HEK293 (cell line): ENCODE results near the gene CEBPB.

Experiments used
- CTCF ChIA-PET: fragments of 350-600 bp; formaldehyde crosslinking; extraction: SDS; loops from one replicate; lab custom pipeline; 2021; ENCODE audit warnings: antibody characterized with exemption; lab: Yijun Ruan, JAX
- POLR2A ChIA-PET: fragments of 300-600 bp; formaldehyde crosslinking; extraction: SDS; loops from one replicate; lab custom pipeline; 2020; ENCODE audit warnings: antibody characterized with exemption, inconsistent platforms; lab: Yijun Ruan, JAX
- H3K27ac ChIP-seq: fragments of 200-500 bp; sonication (Bioruptor generic); 2 replicates; pipeline ENCODE4 v1.5.1; 2014; ENCODE audit warnings: low read depth, low read length, control low read depth, inconsistent platforms; ENCODE audit errors: extremely low read depth
- H3K36me3 ChIP-seq, 2 experiments: fragments of 200-500 bp in 1 of 2; sonication (Bioruptor generic) in 1 of 2; 1 replicate in 1 of 2; 2 replicates in 1 of 2; pipeline ENCODE4 v1.5.1; 2014 to 2017; ENCODE audit warnings: inconsistent platforms in 2 of 2, low read length in 2 of 2; ENCODE audit not compliant: control insufficient read depth in 2 of 2, insufficient read depth in 1 of 2
- H3K4me1 ChIP-seq: fragments of 200-500 bp; sonication (Bioruptor generic); 2 replicates; pipeline ENCODE4 v1.5.1; 2014; ENCODE audit warnings: mild to moderate bottlenecking, low read length, inconsistent platforms; ENCODE audit not compliant: control insufficient read depth, insufficient read depth
- H3K4me3 ChIP-seq: 2 replicates; pipeline ENCODE4 v1.5.1; 2011; ENCODE audit warnings: low read depth, mild to moderate bottlenecking, control low read depth, low read length, moderate library complexity
- H3K9me3 ChIP-seq: fragments of 200-500 bp; sonication (Bioruptor generic); 2 replicates; pipeline ENCODE4 v1.5.1; 2014; ENCODE audit warnings: low read depth, low read length, inconsistent platforms; ENCODE audit not compliant: control insufficient read depth, insufficient read depth
- KLF8 ChIP-seq: fragments of 450-650 bp; formaldehyde crosslinking; IDR thresholded peaks from 2 replicates; pipeline ENCODE4 v1.5.1; 2016; ENCODE audit warnings: missing biosample characterization, missing genetic modification characterization
- SALL2 ChIP-seq: fragments of 450-650 bp; formaldehyde crosslinking; IDR thresholded peaks from 2 replicates; pipeline ENCODE4 v1.5.0; 2017; ENCODE audit warnings: missing biosample characterization, mild to moderate bottlenecking, missing genetic modification characterization, borderline replicate concordance
- SETDB1 ChIP-seq: IDR thresholded peaks from one replicate; pipeline ENCODE4 v1.6.1; 2017; ENCODE audit warnings: mild to moderate bottlenecking, low read length, moderate library complexity, mixed read lengths; ENCODE audit not compliant: insufficient read length
- ZBTB17 ChIP-seq: fragments of 450-650 bp; formaldehyde crosslinking; IDR thresholded peaks from 2 replicates; pipeline ENCODE4 v1.5.1; 2016; ENCODE audit warnings: missing biosample characterization, missing genetic modification characterization
- ZIC2 ChIP-seq: fragments of 450-650 bp; formaldehyde crosslinking; IDR thresholded peaks from 2 replicates; pipeline ENCODE4 v1.5.1; 2016; ENCODE audit warnings: missing biosample characterization, missing genetic modification characterization
- ZNF10 ChIP-seq: fragments of 450-650 bp; formaldehyde crosslinking; IDR thresholded peaks from 2 replicates; pipeline ENCODE4 v1.5.1; 2017; ENCODE audit warnings: missing biosample characterization, missing genetic modification characterization
- ZNF280D ChIP-seq: fragments of 450-650 bp; formaldehyde crosslinking; IDR thresholded peaks from 2 replicates; pipeline ENCODE4 v1.5.1; 2016; ENCODE audit warnings: missing biosample characterization, missing genetic modification characterization
- ZNF398 ChIP-seq: fragments of 450-650 bp; formaldehyde crosslinking; IDR thresholded peaks from 2 replicates; pipeline ENCODE4 v1.5.1; 2017; ENCODE audit warnings: missing biosample characterization, missing genetic modification characterization
- ZNF623 ChIP-seq: fragments of 450-650 bp; formaldehyde crosslinking; IDR thresholded peaks from 2 replicates; pipeline ENCODE4 v1.5.1; 2016; ENCODE audit warnings: missing biosample characterization, missing genetic modification characterization
- TF ChIP-seq, protein P1 (sequence below): IDR thresholded peaks from 2 replicates; pipeline ENCODE4 v1.6.1; 2011; ENCODE audit warnings: mild to moderate bottlenecking, low read depth, low read length, borderline replicate concordance
- TF ChIP-seq, protein P2 (sequence below): fragments of 450-650 bp; formaldehyde crosslinking; IDR thresholded peaks from 2 replicates; pipeline ENCODE4 v1.5.1; 2016; ENCODE audit warnings: missing biosample characterization, missing genetic modification characterization, borderline replicate concordance
- TF ChIP-seq, protein P3 (sequence below): fragments of 450-650 bp; formaldehyde crosslinking; IDR thresholded peaks from 2 replicates; pipeline ENCODE4 v1.5.1; 2017; ENCODE audit warnings: missing biosample characterization, missing genetic modification characterization

Gene CEBPB

GRCh38 chr20:50217207-50217949 is 26.7 kb downstream of the CEBPB start (continued):
- TF ChIP-seq, protein P1, sequence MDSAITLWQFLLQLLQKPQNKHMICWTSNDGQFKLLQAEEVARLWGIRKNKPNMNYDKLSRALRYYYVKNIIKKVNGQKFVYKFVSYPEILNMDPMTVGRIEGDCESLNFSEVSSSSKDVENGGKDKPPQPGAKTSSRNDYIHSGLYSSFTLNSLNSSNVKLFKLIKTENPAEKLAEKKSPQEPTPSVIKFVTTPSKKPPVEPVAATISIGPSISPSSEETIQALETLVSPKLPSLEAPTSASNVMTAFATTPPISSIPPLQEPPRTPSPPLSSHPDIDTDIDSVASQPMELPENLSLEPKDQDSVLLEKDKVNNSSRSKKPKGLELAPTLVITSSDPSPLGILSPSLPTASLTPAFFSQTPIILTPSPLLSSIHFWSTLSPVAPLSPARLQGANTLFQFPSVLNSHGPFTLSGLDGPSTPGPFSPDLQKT, result no peak
- no peak for TF ChIP-seq ZNF398

DNA sequence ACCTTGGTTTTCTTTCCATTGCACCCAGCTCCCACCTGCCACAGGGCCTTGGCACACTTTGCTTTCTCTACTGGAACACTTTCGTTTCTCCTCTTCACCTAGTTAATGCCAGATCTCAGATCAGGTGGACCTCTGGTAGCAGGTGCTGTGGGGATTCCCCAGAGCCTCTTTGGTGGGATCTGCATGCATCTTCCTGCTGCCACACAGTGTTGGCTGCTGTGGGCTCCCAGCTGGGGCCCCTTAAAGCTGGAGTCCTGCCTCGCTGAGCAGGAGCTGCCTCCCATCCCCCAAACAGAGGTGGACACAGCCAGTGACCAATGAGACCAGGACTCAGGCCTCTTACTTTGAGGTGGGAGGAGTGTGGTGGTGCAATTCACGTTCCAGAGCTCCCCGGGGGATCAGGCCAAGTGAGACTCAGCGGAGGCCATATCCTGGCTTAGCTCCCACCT is 28.4 kb downstream of the CEBPB start:
- Histone ChIP-seq H3K36me3 (no peaks in the 10 kb centered on the region), H3K4me1 (no peaks in the 10 kb centered on the region), H3K9me3 (no peaks in the 10 kb centered on the region), H3K27ac (no peak overlapping the region), H3K4me3 (no peak overlapping the region)
- CTCF ChIA-PET, result interaction anchor here (0.7 to 0.9 kb wide), 2 partner anchors 14 to 22 kb away, joined by 3 to 4 read pairs; no protein-coding TSS in a partner anchor
- POLR2A ChIA-PET, result no interaction called here
- TF ChIP-seq ZNF623 (tag by site-specific recombination), result peak; percentile 62
- no peak for TF ChIP-seq ZBTB17 (tag by site-specific recombination)
- TF ChIP-seq ZIC2 (tag by site-specific recombination), result peak; percentile 12; the same call in 1 of the 2 replicates
- TF ChIP-seq ZNF10 (tag by site-specific recombination), result peak; percentile 68
- TF ChIP-seq, protein P2, sequence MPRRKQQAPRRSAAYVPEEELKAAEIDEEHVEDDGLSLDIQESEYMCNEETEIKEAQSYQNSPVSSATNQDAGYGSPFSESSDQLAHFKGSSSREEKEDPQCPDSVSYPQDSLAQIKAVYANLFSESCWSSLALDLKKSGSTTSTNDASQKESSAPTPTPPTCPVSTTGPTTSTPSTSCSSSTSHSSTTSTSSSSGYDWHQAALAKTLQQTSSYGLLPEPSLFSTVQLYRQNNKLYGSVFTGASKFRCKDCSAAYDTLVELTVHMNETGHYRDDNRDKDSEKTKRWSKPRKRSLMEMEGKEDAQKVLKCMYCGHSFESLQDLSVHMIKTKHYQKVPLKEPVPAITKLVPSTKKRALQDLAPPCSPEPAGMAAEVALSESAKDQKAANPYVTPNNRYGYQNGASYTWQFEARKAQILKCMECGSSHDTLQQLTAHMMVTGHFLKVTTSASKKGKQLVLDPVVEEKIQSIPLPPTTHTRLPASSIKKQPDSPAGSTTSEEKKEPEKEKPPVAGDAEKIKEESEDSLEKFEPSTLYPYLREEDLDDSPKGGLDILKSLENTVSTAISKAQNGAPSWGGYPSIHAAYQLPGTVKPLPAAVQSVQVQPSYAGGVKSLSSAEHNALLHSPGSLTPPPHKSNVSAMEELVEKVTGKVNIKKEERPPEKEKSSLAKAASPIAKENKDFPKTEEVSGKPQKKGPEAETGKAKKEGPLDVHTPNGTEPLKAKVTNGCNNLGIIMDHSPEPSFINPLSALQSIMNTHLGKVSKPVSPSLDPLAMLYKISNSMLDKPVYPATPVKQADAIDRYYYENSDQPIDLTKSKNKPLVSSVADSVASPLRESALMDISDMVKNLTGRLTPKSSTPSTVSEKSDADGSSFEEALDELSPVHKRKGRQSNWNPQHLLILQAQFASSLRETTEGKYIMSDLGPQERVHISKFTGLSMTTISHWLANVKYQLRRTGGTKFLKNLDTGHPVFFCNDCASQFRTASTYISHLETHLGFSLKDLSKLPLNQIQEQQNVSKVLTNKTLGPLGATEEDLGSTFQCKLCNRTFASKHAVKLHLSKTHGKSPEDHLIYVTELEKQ (tag by site-specific recombination), result no peak

DNA sequence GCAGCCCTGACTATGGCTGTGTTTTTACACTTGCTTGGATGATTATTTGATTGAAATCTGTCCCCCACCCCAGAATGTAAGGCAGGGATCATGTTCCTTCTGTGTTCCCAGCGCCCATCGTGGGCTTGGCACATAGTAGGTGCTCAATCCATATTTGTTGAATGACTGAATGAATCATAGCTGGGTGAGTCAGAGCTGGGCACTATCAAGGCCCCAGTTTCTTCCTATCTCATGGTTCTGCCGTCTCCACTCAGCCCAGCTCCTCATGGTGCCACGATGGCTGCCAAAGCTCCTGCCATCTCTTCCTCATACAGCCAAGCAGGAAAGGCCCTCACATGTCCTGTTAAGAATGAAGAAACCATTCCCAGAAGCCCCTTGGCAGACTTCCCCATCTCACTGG is 29.0 kb downstream of the CEBPB start:
- ChIA-PET CTCF (interaction anchor here (0.7 to 0.9 kb wide), 2 partner anchors 14 to 22 kb away, joined by 3 to 4 read pairs; no protein-coding TSS in a partner anchor), POLR2A (no interaction called here)
- H3K4me3 ChIP-seq, result no peak overlapping the region
- no peaks in the 10 kb centered on the region for H3K9me3 ChIP-seq
- H3K4me1 ChIP-seq, result no peaks in the 10 kb centered on the region
- no peaks in the 10 kb centered on the region for H3K36me3 ChIP-seq
- TF ChIP-seq SALL2 (tag by site-specific recombination), result no peak
- TF ChIP-seq ZNF623 (tag by site-specific recombination), result 0 out of 2 replicates have a peak, but pooled peaks have one; percentile 13
- TF ChIP-seq, protein P3, sequence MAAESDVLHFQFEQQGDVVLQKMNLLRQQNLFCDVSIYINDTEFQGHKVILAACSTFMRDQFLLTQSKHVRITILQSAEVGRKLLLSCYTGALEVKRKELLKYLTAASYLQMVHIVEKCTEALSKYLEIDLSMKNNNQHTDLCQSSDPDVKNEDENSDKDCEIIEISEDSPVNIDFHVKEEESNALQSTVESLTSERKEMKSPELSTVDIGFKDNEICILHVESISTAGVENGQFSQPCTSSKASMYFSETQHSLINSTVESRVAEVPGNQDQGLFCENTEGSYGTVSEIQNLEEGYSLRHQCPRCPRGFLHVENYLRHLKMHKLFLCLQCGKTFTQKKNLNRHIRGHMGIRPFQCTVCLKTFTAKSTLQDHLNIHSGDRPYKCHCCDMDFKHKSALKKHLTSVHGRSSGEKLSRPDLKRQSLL (tag by site-specific recombination), result no peak
- TF ChIP-seq SETDB1, result peak; percentile 41
- peak; percentile 96 for TF ChIP-seq ZNF280D (tag by site-specific recombination)
- 0 out of 2 replicates have a peak, but pooled peaks have one; percentile 25 for TF ChIP-seq KLF8
- no peak overlapping the region for H3K27ac ChIP-seq
